IgD-negative memory B cell (primary cell): ENCODE data around the gene DENND2C. TPM values are rescaled to one million over a fixed set of nuclear protein-coding genes. Genes with fewer than 3 reads are reported as not detected.
A peak's percentile ranks its signal among the peaks of the same experiment; 100 is the strongest.

Source experiments
- H3K27ac Mint-ChIP-seq, 3 donors: one replicate each; pipeline ENCODE4 v1.8.0; 2020 to 2022; ENCODE audit warnings: mild to moderate bottlenecking in 3 of 3, mixed read lengths in 3 of 3, moderate library complexity in 1 of 3
- H3K27me3 Mint-ChIP-seq: one replicate; pipeline ENCODE4 v1.8.0; 2021; ENCODE audit warnings: mixed read lengths
- H3K36me3 Mint-ChIP-seq: one replicate; pipeline ENCODE4 v1.8.0; 2020; ENCODE audit warnings: mild to moderate bottlenecking, mixed read lengths
- H3K4me1 Mint-ChIP-seq, 3 donors: one replicate each; pipeline ENCODE4 v1.8.0; 2020 to 2022; ENCODE audit warnings: mixed read lengths in 3 of 3, mild to moderate bottlenecking in 1 of 3
- H3K4me3 Mint-ChIP-seq, 4 donors: one replicate each; pipeline ENCODE4 v1.8.0; 2020 to 2022; ENCODE audit warnings: mild to moderate bottlenecking in 4 of 4, mixed read lengths in 4 of 4, moderate library complexity in 3 of 4
- H3K9me3 Mint-ChIP-seq, 3 donors: one replicate each; pipeline ENCODE4 v1.8.0; 2020 to 2021; ENCODE audit warnings: mixed read lengths in 3 of 3, mild to moderate bottlenecking in 1 of 3
- polyA plus RNA-seq: library from polyadenylated mRNA; unstranded; fragments of 300-500 nt; fragmentation: Illumina TruSeq; gene quantifications from one replicate; pipeline ENCODE4 v1.2.3, GENCODE V29; 2021

Gene DENND2C
- polyA plus RNA-seq, result 0.25 TPM

GRCh38 chr1:114669562-114670082, at the start of gene DENND2C:
Gene DENND2C (minus strand): TSS chr1:114670049. CDS start chr1:114625984, 44,065 bp downstream.
- H3K36me3 Mint-ChIP-seq, result no peaks in the 10 kb centered on the region
- peaks cover 0 to 8% (median 0%) of the 10 kb centered on the region in 3 donors for H3K4me1 Mint-ChIP-seq
- H3K27me3 Mint-ChIP-seq, result peaks cover 13% of the 10 kb centered on the region
- no peaks in the 10 kb centered on the region for H3K9me3 Mint-ChIP-seq
- H3K4me3 Mint-ChIP-seq, result peak within 1 kb of the TSS; percentile 86 to 99 (median 98)
- peak within 1 kb of the TSS; percentile 2 to 88 (median 64) for H3K27ac Mint-ChIP-seq

DNA sequence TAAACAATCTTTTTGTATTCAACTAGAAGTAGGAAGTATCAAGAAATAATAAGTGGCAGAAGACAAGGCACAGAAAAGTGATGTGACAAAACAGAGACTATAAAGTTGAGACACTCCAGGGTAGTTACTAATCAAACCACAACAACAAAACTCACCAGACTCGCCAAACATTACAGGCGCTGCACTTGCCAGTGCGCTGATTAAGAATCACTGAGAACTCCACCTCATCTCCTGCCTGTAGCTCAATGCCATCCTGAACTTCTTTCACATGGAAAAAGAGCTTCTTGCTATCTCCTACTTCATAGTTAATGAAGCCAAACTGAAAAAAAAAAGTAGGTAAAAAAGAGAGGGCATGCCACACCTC, 49.6 kb upstream of the DENND2C start:
- Mint-ChIP-seq H3K4me3 (peak overlapping the region in 2 of 4 donors; percentile 47 to 79), H3K4me1 (peaks cover 8 to 17% (median 13%) of the 10 kb centered on the region in 3 donors), H3K36me3 (peaks cover 2% of the 10 kb centered on the region), H3K27me3 (no peaks in the 10 kb centered on the region), H3K9me3 (no peaks in the 10 kb centered on the region), H3K27ac (peak overlapping the region; percentile 83 to 89 (median 88))

GRCh38 chr1:114718661-114719423, 49.0 kb upstream of the DENND2C start:
- Mint-ChIP-seq H3K4me3 (peak overlapping the region in 2 of 4 donors; percentile 47 to 79), H3K4me1 (peaks cover 8 to 21% (median 13%) of the 10 kb centered on the region in 3 donors), H3K27ac (peak overlapping the region; percentile 83 to 89 (median 88)), H3K9me3 (no peaks in the 10 kb centered on the region), H3K36me3 (peaks cover 2% of the 10 kb centered on the region), H3K27me3 (no peaks in the 10 kb centered on the region)

GRCh38 chr1:114716304-114717170, 46.7 kb upstream of the DENND2C start, which contains the start of gene NRAS:
Gene NRAS (minus strand): TSS chr1:114716771. CDS start chr1:114716160, 611 bp downstream.
- Mint-ChIP-seq H3K4me3 (peak within 1 kb of the TSS; percentile 91 to 99 (median 96)), H3K27me3 (no peaks in the 10 kb centered on the region), H3K4me1 (peaks cover 13 to 27% (median 14%) of the 10 kb centered on the region in 3 donors), H3K27ac (peak within 1 kb of the TSS; percentile 99), H3K36me3 (no peaks in the 10 kb centered on the region), H3K9me3 (no peaks in the 10 kb centered on the region)

DNA sequence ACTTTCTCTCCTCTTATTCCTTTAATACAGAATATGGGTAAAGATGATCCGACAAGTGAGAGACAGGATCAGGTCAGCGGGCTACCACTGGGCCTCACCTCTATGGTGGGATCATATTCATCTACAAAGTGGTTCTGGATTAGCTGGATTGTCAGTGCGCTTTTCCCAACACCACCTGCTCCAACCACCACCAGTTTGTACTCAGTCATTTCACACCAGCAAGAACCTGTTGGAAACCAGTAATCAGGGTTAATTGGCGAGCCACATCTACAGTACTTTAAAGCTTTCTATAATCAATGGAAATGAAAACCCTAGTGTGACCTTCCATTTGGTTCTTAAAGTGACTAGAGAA, 46.1 kb upstream of the DENND2C start:
- Mint-ChIP-seq H3K36me3 (no peaks in the 10 kb centered on the region), H3K9me3 (no peaks in the 10 kb centered on the region), H3K4me1 (peaks cover 13 to 27% (median 14%) of the 10 kb centered on the region in 3 donors), H3K4me3 (peak overlapping the region; percentile 91 to 99 (median 96)), H3K27ac (peak overlapping the region; percentile 99), H3K27me3 (no peaks in the 10 kb centered on the region)

- Mint-ChIP-seq H3K9me3 (no peaks in the 10 kb centered on the region), H3K4me1 (peaks cover 14 to 27% (median 15%) of the 10 kb centered on the region in 3 donors), H3K36me3 (peaks cover 5% of the 10 kb centered on the region), H3K27me3 (no peaks in the 10 kb centered on the region), H3K4me3 (no peak overlapping the region), H3K27ac (peak overlapping the region in 1 of 3 donors; percentile 76)
Measured at GRCh38 chr1:114712977-114713376, 43.1 kb upstream of the DENND2C start.

- Mint-ChIP-seq H3K9me3 (no peaks in the 10 kb centered on the region), H3K36me3 (peaks cover 5% of the 10 kb centered on the region), H3K27ac (no peak overlapping the region), H3K4me1 (peaks cover 2 to 10% (median 7%) of the 10 kb centered on the region in 3 donors), H3K4me3 (peak overlapping the region in 1 of 4 donors; percentile 12), H3K27me3 (no peaks in the 10 kb centered on the region)
Measured at GRCh38 chr1:114710360-114710759, 40.5 kb upstream of the DENND2C start.

DNA sequence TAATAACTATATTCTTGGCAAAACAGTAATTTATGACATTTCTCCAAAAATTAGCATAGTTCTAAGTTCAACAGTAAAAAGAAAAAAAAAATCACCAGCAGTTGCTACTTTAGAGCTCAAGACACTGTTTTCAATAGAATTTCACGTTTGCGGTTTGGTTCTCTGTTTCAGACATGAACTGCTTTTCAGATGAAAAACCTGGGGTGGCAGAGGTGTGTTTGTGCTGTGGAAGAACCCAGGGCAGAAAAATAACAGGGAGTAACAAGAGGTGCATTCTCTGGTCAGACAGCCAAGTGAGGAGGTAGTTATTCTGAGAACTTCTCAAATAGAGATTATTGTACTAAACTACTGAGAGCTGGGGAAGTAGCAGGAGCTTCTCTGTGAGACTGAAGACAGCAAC, 37.8 kb upstream of the DENND2C start:
- Mint-ChIP-seq H3K27ac (peak overlapping the region in 1 of 3 donors; percentile 43), H3K4me3 (no peak overlapping the region), H3K9me3 (no peaks in the 10 kb centered on the region), H3K36me3 (peaks cover 5% of the 10 kb centered on the region), H3K27me3 (no peaks in the 10 kb centered on the region), H3K4me1 (peaks cover 0 to 1% (median 0%) of the 10 kb centered on the region in 3 donors)

GRCh38 chr1:114703242-114703641, 33.4 kb upstream of the DENND2C start:
- H3K27me3 Mint-ChIP-seq, result no peaks in the 10 kb centered on the region
- no peak overlapping the region for H3K27ac Mint-ChIP-seq
- H3K9me3 Mint-ChIP-seq, result no peaks in the 10 kb centered on the region
- H3K4me3 Mint-ChIP-seq, result no peak overlapping the region
- H3K36me3 Mint-ChIP-seq, result no peaks in the 10 kb centered on the region
- no peaks in the 10 kb centered on the region for H3K4me1 Mint-ChIP-seq

DNA sequence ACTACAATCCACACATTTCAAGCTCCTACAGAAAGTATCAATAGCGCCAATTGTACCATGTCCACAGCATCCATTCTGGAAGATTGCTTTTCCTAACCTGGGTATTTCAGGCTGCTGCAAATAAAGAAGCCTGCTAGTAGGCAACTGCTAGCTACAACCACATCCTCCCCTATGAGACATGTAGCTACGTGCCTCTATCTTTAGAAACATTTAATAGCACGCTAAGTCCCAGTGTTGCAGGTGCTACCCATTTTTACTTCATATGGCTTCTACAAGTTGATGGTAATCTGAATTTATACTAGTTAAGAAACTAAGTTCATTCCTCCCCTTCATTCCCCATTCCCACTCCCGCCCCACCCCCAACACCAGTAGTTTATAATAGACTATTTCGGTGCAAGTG, 32.9 kb upstream of the DENND2C start:
- Mint-ChIP-seq H3K4me3 (no peak overlapping the region), H3K9me3 (no peaks in the 10 kb centered on the region), H3K4me1 (no peaks in the 10 kb centered on the region), H3K36me3 (no peaks in the 10 kb centered on the region), H3K27ac (no peak overlapping the region), H3K27me3 (no peaks in the 10 kb centered on the region)

DNA sequence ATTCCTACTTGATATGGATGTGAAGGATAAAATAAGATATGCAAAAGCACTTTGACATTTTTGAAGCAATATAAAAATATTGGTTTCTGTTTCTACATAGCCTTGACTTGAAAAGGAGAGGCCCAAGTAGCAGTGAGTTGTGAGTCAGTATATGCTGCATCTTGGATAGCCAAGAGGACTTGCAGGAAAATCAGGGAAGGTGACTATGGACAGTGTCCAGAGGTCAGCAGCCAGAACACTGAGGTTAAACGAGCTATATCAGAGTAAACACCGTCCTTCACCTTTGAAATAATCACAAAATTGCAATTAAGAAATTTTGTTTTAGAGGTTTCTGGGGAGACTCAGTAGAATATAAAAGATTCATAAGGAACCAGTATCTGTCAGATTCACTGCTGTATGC, 32.1 kb upstream of the DENND2C start:
- H3K36me3 Mint-ChIP-seq, result no peaks in the 10 kb centered on the region
- no peaks in the 10 kb centered on the region for H3K9me3 Mint-ChIP-seq
- H3K4me3 Mint-ChIP-seq, result no peak overlapping the region
- H3K27ac Mint-ChIP-seq, result no peak overlapping the region
- no peaks in the 10 kb centered on the region for H3K4me1 Mint-ChIP-seq
- no peaks in the 10 kb centered on the region for H3K27me3 Mint-ChIP-seq

DNA sequence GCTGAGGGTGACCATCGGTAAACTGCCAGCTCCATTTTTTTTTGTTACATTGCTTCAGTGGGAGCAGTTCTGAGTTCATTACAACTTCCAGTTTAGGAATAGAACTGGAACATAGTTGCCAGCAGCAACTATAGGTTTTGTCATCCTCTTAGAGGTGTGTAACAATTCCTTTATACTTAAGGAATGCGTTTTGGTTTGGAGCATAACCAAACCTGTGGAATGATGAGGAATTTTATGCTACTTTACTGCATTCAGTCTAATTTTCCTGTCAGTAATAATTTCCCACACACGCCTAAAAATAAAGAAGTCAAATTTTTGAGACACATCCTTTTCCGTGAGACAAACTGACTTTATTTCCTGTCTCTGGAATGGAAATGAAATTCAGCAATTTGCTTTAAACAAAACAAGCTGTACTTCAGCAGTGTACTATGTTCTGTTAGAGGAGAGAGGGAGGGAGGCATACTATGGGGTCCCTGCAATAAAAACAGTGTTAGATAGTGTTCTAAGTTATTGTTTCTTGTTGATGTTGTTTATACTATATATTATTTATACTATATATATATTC, 30.3 kb upstream of the DENND2C start:
- Mint-ChIP-seq H3K4me3 (no peak overlapping the region), H3K9me3 (no peaks in the 10 kb centered on the region), H3K27me3 (no peaks in the 10 kb centered on the region), H3K27ac (no peak overlapping the region), H3K36me3 (no peaks in the 10 kb centered on the region), H3K4me1 (no peaks in the 10 kb centered on the region)

- no peaks in the 10 kb centered on the region for H3K4me1 Mint-ChIP-seq
- H3K36me3 Mint-ChIP-seq, result no peaks in the 10 kb centered on the region
- H3K9me3 Mint-ChIP-seq, result no peaks in the 10 kb centered on the region
- H3K27ac Mint-ChIP-seq, result no peak overlapping the region
- H3K4me3 Mint-ChIP-seq, result no peak overlapping the region
- H3K27me3 Mint-ChIP-seq, result peaks cover 2% of the 10 kb centered on the region
Measured at GRCh38 chr1:114696810-114697209, 27.0 kb upstream of the DENND2C start.

- H3K27ac Mint-ChIP-seq, result no peak within 1 kb of the TSS
- no peaks in the 10 kb centered on the region for H3K9me3 Mint-ChIP-seq
- peaks cover 1% of the 10 kb centered on the region for H3K36me3 Mint-ChIP-seq
- H3K4me3 Mint-ChIP-seq, result no peak within 1 kb of the TSS
- H3K4me1 Mint-ChIP-seq, result no peaks in the 10 kb centered on the region
- H3K27me3 Mint-ChIP-seq, result peaks cover 3% of the 10 kb centered on the region
Measured at GRCh38 chr1:114695430-114696058, 25.7 kb upstream of the DENND2C start, which contains the start of gene AMPD1. Gene AMPD1 (minus strand): TSS chr1:114695546. CDS start chr1:114695471, 75 bp downstream.
